Neural cell (in vitro differentiated cells): ENCODE results near the gene ZBP1. TPM values are rescaled to one million over a fixed set of nuclear protein-coding genes. Genes with fewer than 3 reads are reported as not detected.

Experiments used
- H2AFZ ChIP-seq: fragments of 200-600, 300-800 bp; sonication (generic), shearing (Covaris generic); 2 replicates; pipeline ENCODE4 v1.6.0; 2014; ENCODE audit warnings: low read depth, mild to moderate bottlenecking, antibody characterized with exemption, low read length, moderate library complexity
- H3F3A ChIP-seq: fragments of 200-600 bp; shearing (Covaris generic); 2 replicates; pipeline ENCODE4 v1.6.1; 2016; ENCODE audit warnings: mild to moderate bottlenecking, moderate library complexity, mixed read lengths, antibody characterized with exemption, low read length; ENCODE audit not compliant: insufficient read depth, poor library complexity, severe bottlenecking
- H3K27ac ChIP-seq: fragments of 200-600, 300-800 bp; sonication (generic), shearing (Covaris generic); 2 replicates; pipeline ENCODE4 v1.5.1; 2014; ENCODE audit warnings: mild to moderate bottlenecking, low read length, moderate library complexity
- H3K27me3 ChIP-seq: fragments of 300-800, 200-600 bp; sonication (generic), shearing (Covaris generic); 2 replicates; pipeline ENCODE4 v1.6.0; 2014; ENCODE audit warnings: mild to moderate bottlenecking, low read depth, low read length, moderate library complexity; ENCODE audit not compliant: insufficient read depth
- H3K36me3 ChIP-seq: fragments of 300-800, 200-600 bp; sonication (generic), shearing (Covaris generic); 2 replicates; pipeline ENCODE4 v1.5.1; 2014; ENCODE audit warnings: mild to moderate bottlenecking, antibody characterized with exemption, low read length, moderate library complexity; ENCODE audit not compliant: insufficient read depth
- H3K4me2 ChIP-seq: fragments of 300-800, 200-600 bp; sonication (generic), shearing (Covaris generic); 2 replicates; pipeline ENCODE4 v1.6.0; 2014; ENCODE audit warnings: mild to moderate bottlenecking, low read length
- H3K4me3 ChIP-seq: fragments of 300-800, 200-600 bp; sonication (generic), shearing (Covaris generic); 2 replicates; pipeline ENCODE4 v1.5.1; 2014; ENCODE audit warnings: mild to moderate bottlenecking, low read length, moderate library complexity
- H3K79me2 ChIP-seq: fragments of 200-600 bp; shearing (Covaris generic); replicated peaks from 2 replicates; pipeline ENCODE4 v1.6.0; 2014; ENCODE audit warnings: mild to moderate bottlenecking, low read length, moderate library complexity; ENCODE audit not compliant: insufficient read depth
- H3K9ac ChIP-seq: fragments of 300-800, 200-600 bp; sonication (generic), shearing (Covaris generic); 2 replicates; pipeline ENCODE4 v1.6.1; 2016; ENCODE audit warnings: mild to moderate bottlenecking, low read length, mixed read lengths
- H3K9me2 ChIP-seq: fragments of 200-600 bp; shearing (Covaris generic); 2 replicates; pipeline ENCODE4 v1.6.1; 2016; ENCODE audit warnings: mild to moderate bottlenecking, low read length, mixed read lengths; ENCODE audit not compliant: insufficient read depth
- H3K9me3 ChIP-seq: fragments of 200-600, 300-800 bp; sonication (generic), shearing (Covaris generic); 2 replicates; pipeline ENCODE4 v1.6.1; 2016; ENCODE audit warnings: mild to moderate bottlenecking, mixed run types, low read length, moderate library complexity, mixed read lengths
- H4K20me1 ChIP-seq: fragments of 200-600 bp; shearing (Covaris generic); 2 replicates; pipeline ENCODE4 v1.6.1; 2016; ENCODE audit warnings: mild to moderate bottlenecking, mixed run types; ENCODE audit not compliant: insufficient read depth
- CTCF ChIP-seq: fragments of 450-650 bp; IDR thresholded peaks from 2 replicates; pipeline ENCODE4 v1.5.1; 2014; ENCODE audit warnings: antibody characterized with exemption, mild to moderate bottlenecking, moderate library complexity; ENCODE audit not compliant: poor library complexity, severe bottlenecking
- EP300 ChIP-seq: fragments of 450-650 bp; conservative IDR thresholded peaks from 2 replicates; pipeline ENCODE4 v1.6.1; 2014; ENCODE audit warnings: antibody characterized with exemption, mild to moderate bottlenecking, moderate library complexity; ENCODE audit not compliant: poor library complexity, severe bottlenecking
- EZH2 ChIP-seq: fragments of 200-600, 300-800 bp; shearing (Covaris generic), sonication (generic); IDR thresholded peaks from 2 replicates; pipeline ENCODE4 v1.6.1; 2014; ENCODE audit warnings: antibody characterized with exemption, low read length, borderline replicate concordance, mild to moderate bottlenecking; ENCODE audit not compliant: insufficient read depth, poor library complexity, severe bottlenecking
- MXI1 ChIP-seq: fragments of 450-650 bp; conservative IDR thresholded peaks from 2 replicates; pipeline ENCODE4 v1.6.1; 2014; ENCODE audit warnings: antibody characterized with exemption, mild to moderate bottlenecking; ENCODE audit not compliant: poor library complexity, severe bottlenecking
- POLR2AphosphoS5 ChIP-seq: IDR thresholded peaks from 2 replicates; pipeline ENCODE4 v1.6.1; 2012
- RAD21 ChIP-seq: fragments of 450-650 bp; conservative IDR thresholded peaks from 2 replicates; pipeline ENCODE4 v1.6.1; 2014; ENCODE audit warnings: antibody characterized with exemption, mild to moderate bottlenecking, moderate library complexity
- REST ChIP-seq: IDR thresholded peaks from 2 replicates; pipeline ENCODE4 v1.6.1; 2012; ENCODE audit warnings: borderline replicate concordance
- SMC3 ChIP-seq: fragments of 450-650 bp; conservative IDR thresholded peaks from 2 replicates; pipeline ENCODE4 v1.6.1; 2014; ENCODE audit warnings: antibody characterized with exemption, mild to moderate bottlenecking, moderate library complexity; ENCODE audit not compliant: poor library complexity
- TAF1 ChIP-seq: IDR thresholded peaks from 2 replicates; pipeline ENCODE4 v1.6.1; 2012; ENCODE audit warnings: low read depth
- polyA plus RNA-seq: library from polyadenylated mRNA; depleted of rRNA; stranded (reverse); fragments of >200 nt; gene quantifications from 2 replicates; pipeline ENCODE4 v1.2.3, GENCODE V29; 2014

The ZBP1 gene
- polyA plus RNA-seq, 1 donor from 2014 or later = not detected

GRCh38 chr20:57585466-57586213 is 34.6 kb downstream of the ZBP1 start:
- TF ChIP-seq RAD21 = no peak
- TF ChIP-seq MXI1 = no peak
- TF ChIP-seq REST = no peak
- no peak for TF ChIP-seq EZH2
- no peak for TF ChIP-seq TAF1
- no peak for TF ChIP-seq EP300
- no peak for TF ChIP-seq CTCF
- TF ChIP-seq SMC3 = no peak
- TF ChIP-seq POLR2AphosphoS5 = no peak
- Histone ChIP-seq H3K36me3 (no peaks in the 10 kb centered on the region), H3K27me3 (no peaks in the 10 kb centered on the region), H3F3A (no peaks in the 10 kb centered on the region), H3K4me2 (no peak overlapping the region), H4K20me1 (no peaks in the 10 kb centered on the region), H3K9me3 (no peaks in the 10 kb centered on the region), H3K9ac (no peak overlapping the region), H3K27ac (no peak overlapping the region), H3K9me2 (no peaks in the 10 kb centered on the region), H2AFZ (no peak overlapping the region), H3K4me3 (no peak overlapping the region), H3K79me2 (no peaks in the 10 kb centered on the region)

- no peaks in the 10 kb centered on the region for H3K36me3 ChIP-seq
- no peak overlapping the region for H3K9ac ChIP-seq
- H3K27me3 ChIP-seq = no peaks in the 10 kb centered on the region
- no peaks in the 10 kb centered on the region for H3F3A ChIP-seq
- no peak overlapping the region for H2AFZ ChIP-seq
- TF ChIP-seq TAF1 (no peak), RAD21 (no peak), MXI1 (no peak), EZH2 (no peak), CTCF (no peak), EP300 (no peak), POLR2AphosphoS5 (no peak)
- no peaks in the 10 kb centered on the region for H3K9me3 ChIP-seq
- no peaks in the 10 kb centered on the region for H4K20me1 ChIP-seq
- no peak overlapping the region for H3K4me2 ChIP-seq
- no peaks in the 10 kb centered on the region for H3K79me2 ChIP-seq
- H3K4me3 ChIP-seq = no peak overlapping the region
- H3K9me2 ChIP-seq = no peaks in the 10 kb centered on the region
- H3K27ac ChIP-seq = no peak overlapping the region
Observed at GRCh38 chr20:57584768-57585461, 35.3 kb downstream of the ZBP1 start.
